Measurements from ENCODE around the gene IDE.

GRCh38 chr10:92405419-92405924 is 168.4 kb downstream of the IDE start:
- TF ChIP-seq CTCF (IDR thresholded peaks at IDR 0.05), result no peak
- TF ChIP-seq POLR2A (IDR thresholded peaks at IDR 0.05), result no peak
- no peak for TF ChIP-seq EP300 (IDR thresholded peaks at IDR 0.05)

Measured in gastroesophageal sphincter (tissue), 3 donors.